Right cardiac atrium (tissue), 5 donors: Measurements from ENCODE around the gene KIAA0753. TPM values are rescaled to one million over a fixed set of nuclear protein-coding genes. Genes with fewer than 3 reads are reported as not detected.
A peak's percentile ranks its signal among the peaks of the same experiment; 100 is the strongest.
"Not testable (repeated sequence)": the region's sequence is repeated elsewhere in the genome, so short reads cannot be mapped to it uniquely, and the experiment has no call there.

Source experiments
- ATAC-seq, 2 donors: fragments of 200-7000 bp; cut with Tn5 transposase; one replicate each; pipeline versions ENCODE4 v1.8.0 to v1.9.1; 2020; ENCODE audit warnings: moderate library complexity in 2 of 2, mild to moderate bottlenecking in 1 of 2
- DNase-seq, 3 donors: peaks; one replicate each; pipeline ENCODE4 v3.0.0-alpha.2; 2020
- H3K27ac ChIP-seq: one replicate; pipeline ENCODE4 v1.5.1; 2013; ENCODE audit warnings: mild to moderate bottlenecking, low read length, control low read depth, moderate library complexity
- H3K27me3 ChIP-seq: one replicate; pipeline ENCODE4 v1.6.1; 2013; ENCODE audit not compliant: control insufficient read depth, insufficient read depth
- H3K4me1 ChIP-seq: one replicate; pipeline ENCODE4 v1.6.1; 2013; ENCODE audit warnings: low read length; ENCODE audit not compliant: control insufficient read depth, insufficient read depth
- H3K4me3 ChIP-seq: one replicate; pipeline ENCODE4 v1.5.1; 2013; ENCODE audit warnings: low read length, control low read depth
- H3K9me3 ChIP-seq: one replicate; pipeline ENCODE4 v1.6.1; 2013; ENCODE audit warnings: low read length; ENCODE audit not compliant: control insufficient read depth
- WGBS: extraction: QIAGEN DNeasy Blood & Tissue Kit; methylation state at CpG from one replicate; pipeline ENCODE4 v1.1.7; 2013; 5-methylcytosine and 5-hydroxymethylcytosine counted together
- intact Hi-C, 4 donors: fragments of 100-400 bp; cut with DNase I; formaldehyde crosslinking; loops; one replicate each; pipeline versions ENCODE4 v1.11.0 to v1.14.0; 2022 to 2023
- polyA plus RNA-seq: library from polyadenylated mRNA; stranded (reverse); fragments of 200-250 nt; gene quantifications from one replicate; pipeline ENCODE4 v1.2.3, GENCODE V29; 2013
- total RNA-seq, 4 donors: library from RNA; stranded (reverse); fragmentation: NEBNext Ultra II Directional; extraction: Animal tissue kit (Norgen Biotek cat#: 25700); gene quantifications; one replicate each; pipeline ENCODE4 v1.2.1, GENCODE V29; 2021
- donor health status: healthy with polysubstance abuse.
- donor health status: DM: no; HTN: yes; CAD: no.
- donor health status: DM: no; HTN: no; CAD: no.
- donor health status: DM: no; HTN: yes; CAD: no; lungs with severe emphysema.
- donor health status: DM: yes; HTN: yes; CAD: no.

KIAA0753 gene
- total and polyA plus RNA-seq, 5 donors = 2.9 to 9.0 (median 6.3) TPM

DNA sequence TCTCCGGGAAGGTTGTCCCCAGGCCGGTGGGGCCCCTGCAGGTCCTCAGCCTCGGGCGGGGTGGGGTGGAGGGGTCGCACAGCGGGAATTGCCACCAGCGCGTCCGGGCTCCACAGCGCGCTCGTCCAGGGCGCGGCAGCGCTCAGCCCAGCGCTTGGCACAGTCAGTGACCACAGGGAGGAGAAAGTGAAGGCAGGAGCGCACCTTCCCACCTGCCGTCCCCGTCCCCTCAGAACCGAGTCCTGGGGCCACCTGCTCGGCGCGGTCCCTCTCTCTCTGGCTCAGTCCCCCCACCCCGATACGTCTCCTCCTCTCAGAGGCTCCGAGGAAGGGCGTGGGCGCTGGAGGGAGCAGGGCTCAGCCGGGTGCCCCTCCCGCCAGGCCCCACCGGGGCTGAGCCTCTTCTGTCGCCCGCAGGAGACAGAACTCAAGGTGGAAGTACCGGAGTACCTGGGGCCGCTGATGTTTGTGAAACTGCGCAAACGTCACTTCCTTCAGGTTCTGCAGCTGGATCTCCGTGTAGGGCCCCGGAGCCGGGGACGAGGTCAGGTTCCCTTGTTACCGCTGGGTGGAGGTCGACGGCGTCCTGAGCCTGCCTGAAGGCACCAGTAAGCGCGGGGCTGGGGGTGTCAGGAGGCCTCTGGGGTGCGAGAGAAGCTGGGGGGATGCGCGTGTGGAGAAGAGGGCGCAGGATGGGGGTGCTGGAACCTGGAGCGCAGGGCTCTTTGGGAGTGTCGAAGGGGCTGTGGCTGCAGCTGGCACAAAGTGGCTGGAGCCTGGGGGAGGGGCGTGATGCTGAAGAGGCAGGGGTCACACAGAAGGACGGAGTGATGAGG is 16.5 kb upstream of the KIAA0753 start:
- 7% methylated on average over 53 of the region's 55 CpGs for WGBS
- ATAC-seq = peak in 1 of 2 donors; percentile 29
- DNase-seq, intact Hi-C loops, H3K9me3 ChIP-seq, H3K4me1 ChIP-seq, H3K27me3 ChIP-seq, H3K4me3 ChIP-seq, H3K27ac ChIP-seq: not testable (repeated sequence)

DNA sequence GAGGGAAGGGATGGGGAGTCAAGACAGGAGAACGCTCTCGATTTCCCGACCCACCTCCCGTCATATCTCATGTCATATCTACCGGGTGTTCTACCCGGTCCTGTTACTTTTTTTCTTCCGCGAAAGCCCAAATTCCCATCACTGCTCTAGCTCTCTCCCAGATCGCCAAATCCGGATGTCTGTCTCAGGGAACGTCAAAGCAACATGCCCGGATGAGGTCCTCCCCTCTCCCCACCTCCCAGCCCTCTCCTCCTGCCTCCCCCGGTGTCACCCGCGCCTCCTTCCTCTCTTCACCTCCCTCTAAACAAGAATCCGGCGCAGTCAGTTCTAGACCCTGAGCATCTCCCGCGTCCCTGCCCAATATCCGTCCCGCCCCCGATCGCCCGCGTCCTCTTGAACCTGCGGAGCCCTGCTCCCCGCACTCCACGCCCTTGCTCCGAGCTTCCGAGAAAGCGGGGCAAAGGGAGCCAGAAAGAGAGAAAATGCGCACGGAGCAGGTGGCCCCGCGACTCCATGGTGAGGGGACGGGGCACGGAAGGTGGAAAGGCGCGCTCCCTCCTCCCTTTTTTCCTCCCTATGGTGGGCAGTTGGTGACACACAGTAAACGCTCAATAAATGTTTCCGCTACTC is 15.3 kb upstream of the KIAA0753 start:
- H3K27ac ChIP-seq, intact Hi-C loops, H3K27me3 ChIP-seq, DNase-seq, H3K9me3 ChIP-seq, H3K4me1 ChIP-seq, ATAC-seq, H3K4me3 ChIP-seq: not testable (repeated sequence)
- 2% methylated on average over 36 of the region's 41 CpGs for WGBS

DNA sequence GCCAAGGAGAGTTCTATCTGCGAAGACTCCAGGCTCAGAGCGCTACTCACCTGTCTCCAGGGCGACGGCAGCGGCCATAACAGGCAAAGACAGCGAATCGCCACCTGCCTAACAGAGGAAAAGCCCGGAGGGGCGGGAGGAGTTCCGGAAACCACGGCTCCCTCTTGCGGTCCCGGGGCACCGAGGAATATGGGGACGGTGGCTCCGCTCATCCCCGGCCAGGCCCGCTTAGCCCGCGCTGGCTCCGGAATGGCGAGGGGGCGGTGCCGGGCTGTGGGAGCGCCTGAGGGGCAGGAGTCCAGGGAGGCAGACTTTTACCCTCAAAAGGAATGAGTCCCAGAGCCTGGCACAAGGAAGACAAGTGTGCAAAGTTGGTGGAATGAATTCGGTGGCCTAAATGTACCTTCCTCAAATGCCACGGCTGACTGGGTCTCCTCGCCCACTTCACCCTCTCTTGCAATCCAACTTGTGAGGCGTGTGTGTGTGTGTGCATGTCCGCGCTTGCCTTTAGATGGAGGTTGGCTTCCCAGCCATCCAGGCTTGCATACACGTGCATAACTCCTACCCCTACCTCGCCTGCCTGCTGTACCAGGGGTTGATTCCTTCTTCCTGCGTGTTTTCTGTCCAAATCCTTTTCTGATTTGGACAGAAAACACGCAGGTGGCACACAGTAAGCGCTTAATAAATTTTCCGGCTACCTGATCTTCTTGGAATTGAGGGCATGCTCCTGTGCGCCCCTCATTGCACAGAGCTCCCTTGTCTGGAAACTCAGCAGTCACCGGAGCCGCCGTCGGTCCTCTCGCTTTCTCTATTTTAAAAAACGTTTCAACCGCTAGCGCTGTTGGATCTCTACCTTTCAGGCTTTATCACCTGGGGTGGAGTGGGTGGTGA is 14.6 kb upstream of the KIAA0753 start:
- Histone ChIP-seq H3K4me3 (no peak overlapping the region), H3K27ac (no peak overlapping the region), H3K4me1 (peaks cover 4% of the 10 kb centered on the region), H3K9me3 (no peaks in the 10 kb centered on the region), H3K27me3 (no peaks in the 10 kb centered on the region)
- ATAC-seq (no peak), DNase-seq (peak in 2 of 3 donors; percentile 49 to 76)
- 21% methylated on average over 46 of the region's 46 CpGs for WGBS
- intact Hi-C loops = no loop called here

DNA sequence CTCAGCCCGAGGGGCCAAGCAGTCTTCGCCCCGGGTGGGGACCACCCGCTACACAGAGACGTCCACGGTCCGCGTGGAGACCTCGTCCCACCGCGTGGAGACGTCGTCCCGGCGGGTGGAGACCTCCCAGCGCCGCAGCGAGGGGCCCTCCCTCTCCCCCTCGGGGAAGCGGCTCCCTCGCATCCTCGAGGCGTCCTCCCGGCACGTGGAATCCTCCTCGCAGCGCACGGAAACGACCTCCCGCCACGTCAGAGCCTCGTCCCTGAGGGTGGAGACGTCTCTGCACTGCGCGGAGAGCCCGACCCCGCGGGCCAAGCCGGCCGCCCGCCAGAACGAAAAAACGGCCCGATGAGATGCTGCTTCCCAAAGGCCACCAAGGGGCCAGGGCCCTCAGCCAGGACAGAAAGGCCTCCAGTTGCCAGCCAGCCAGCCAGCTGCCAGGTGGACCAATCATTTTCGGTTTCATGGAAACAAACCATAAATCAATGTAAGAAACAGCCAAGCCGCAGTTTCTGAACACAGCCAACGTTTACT is 11.5 kb upstream of the KIAA0753 start:
- ATAC-seq (peak; percentile 50 to 53), DNase-seq (peak; percentile 48 to 79 (median 74))
- Histone ChIP-seq H3K9me3 (no peaks in the 10 kb centered on the region), H3K27me3 (no peaks in the 10 kb centered on the region), H3K4me3 (peak overlapping the region; percentile 93), H3K4me1 (peaks cover 4% of the 10 kb centered on the region), H3K27ac (no peak overlapping the region)
- intact Hi-C loops = no loop called here
- 14% methylated on average over 47 of the region's 47 CpGs for WGBS

DNA sequence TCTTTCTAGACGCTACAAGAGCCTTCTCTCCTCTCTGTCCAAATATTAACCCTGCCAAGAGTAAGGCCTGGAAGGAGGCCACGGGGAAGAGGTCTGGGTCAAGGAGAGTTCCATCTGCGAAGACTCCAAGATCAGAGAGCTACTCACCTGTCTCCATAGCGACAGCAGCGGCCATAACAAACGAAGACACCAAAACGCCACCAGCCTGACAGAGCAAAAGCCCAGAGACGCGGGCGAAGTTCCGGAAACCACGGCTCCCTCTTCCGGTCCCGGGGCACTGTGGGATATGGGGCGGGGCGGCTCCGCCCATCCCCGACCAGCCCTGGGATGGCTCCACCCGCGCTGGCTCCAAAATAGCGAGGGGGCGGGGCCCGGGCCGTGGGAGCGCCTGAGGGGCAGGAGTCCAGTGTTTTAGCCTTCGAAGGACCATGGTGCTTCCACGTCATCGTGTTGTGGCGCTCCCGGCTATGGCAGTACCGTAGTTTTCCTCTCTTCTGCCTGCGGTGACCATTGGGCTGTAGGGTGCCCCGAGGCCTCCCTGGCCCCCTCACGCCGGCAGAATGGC is 10.9 kb upstream of the KIAA0753 start, which contains the start of the genes C17orf100 and MED31:
Gene C17orf100, plus strand, starts transcription at position 409 of the 565 bp plus-strand sequence. Its CDS starts 152 bp downstream, at position 561.
Gene MED31, minus strand, starts transcription at position 252 of the 565 bp plus-strand sequence. Its CDS starts 77 bp downstream, at position 175.
- intact Hi-C loops = no loop called here
- peak; percentile 94 to 98 (median 98) for DNase-seq

DNA sequence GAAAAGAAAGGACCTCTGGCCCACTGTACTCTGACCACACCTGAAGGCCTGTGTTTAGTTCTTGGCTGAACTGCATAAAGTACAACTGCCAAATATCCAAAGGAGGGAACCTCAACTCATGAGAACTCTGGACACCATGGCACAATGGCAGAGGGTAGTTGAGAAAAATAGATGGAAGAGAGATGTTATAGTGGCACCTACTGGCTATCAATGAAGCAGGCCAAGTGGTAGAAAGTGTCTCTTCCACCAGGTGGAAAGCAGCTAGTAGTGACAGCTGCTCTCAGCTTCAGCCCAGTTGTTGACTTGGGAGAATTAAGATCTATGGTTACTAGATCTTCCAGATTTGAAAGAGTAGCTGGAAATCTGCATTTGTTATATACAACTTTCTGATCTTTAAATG is 7.7 kb upstream of the KIAA0753 start:
- no peak overlapping the region for H3K4me3 ChIP-seq
- intact Hi-C loops = no loop called here
- ATAC-seq (no peak), DNase-seq (no peak)
- peaks cover 4% of the 10 kb centered on the region for H3K4me1 ChIP-seq
- no peaks in the 10 kb centered on the region for H3K27me3 ChIP-seq
- H3K27ac ChIP-seq = no peak overlapping the region
- no peaks in the 10 kb centered on the region for H3K9me3 ChIP-seq

More for the DNA sequence above, 10.9 kb upstream of the KIAA0753 start, which contains the start of the genes C17orf100 and MED31:
- WGBS = 2% methylated on average over 35 of the region's 35 CpGs
- no peaks in the 10 kb centered on the region for H3K9me3 ChIP-seq
- no peaks in the 10 kb centered on the region for H3K27me3 ChIP-seq
- peak within 1 kb of the TSS; percentile 92 for H3K27ac ChIP-seq
- peak; percentile 99 for ATAC-seq
- peak within 1 kb of the TSS; percentile 93 for H3K4me3 ChIP-seq
- H3K4me1 ChIP-seq = peaks cover 4% of the 10 kb centered on the region

DNA sequence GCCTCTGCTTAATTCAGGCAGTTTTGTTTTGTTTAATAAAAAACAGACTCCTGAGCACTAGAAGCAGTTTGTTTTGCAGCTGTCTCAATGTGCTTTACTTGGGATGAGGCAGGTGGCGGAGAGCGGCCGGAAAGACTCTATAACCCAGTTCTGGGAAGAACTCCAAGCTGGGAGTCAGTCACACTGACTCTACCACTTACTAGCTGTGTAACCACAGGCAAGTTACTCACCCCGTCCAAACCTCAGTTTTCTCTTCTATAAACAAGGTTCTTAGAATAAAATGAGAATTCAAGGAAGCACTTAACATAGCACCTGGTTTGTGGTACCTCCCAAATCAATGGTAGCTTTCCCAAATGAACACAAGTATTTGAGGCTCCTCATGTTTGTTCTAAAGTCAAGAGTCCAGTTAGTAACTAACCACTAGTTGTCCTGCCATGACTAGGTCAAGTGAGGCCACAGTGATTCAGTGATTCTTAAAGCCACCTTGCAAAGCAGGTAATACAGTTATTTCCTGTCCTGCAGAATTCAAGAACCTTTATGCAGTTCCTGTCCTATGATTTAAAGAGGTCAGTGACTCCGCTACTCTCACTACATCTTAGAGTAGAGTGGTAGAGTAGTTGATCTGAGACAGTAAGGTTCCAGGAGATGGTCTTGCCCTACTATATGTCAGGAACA is 3.1 kb upstream of the KIAA0753 start:
- no peak overlapping the region for H3K4me3 ChIP-seq
- ATAC-seq (no peak), DNase-seq (no peak)
- intact Hi-C loops = no loop called here
- H3K27ac ChIP-seq = no peak overlapping the region
- H3K9me3 ChIP-seq = no peaks in the 10 kb centered on the region
- no peaks in the 10 kb centered on the region for H3K27me3 ChIP-seq
- WGBS = 83% methylated on average over 5 of the region's 5 CpGs
- H3K4me1 ChIP-seq = no peaks in the 10 kb centered on the region

DNA sequence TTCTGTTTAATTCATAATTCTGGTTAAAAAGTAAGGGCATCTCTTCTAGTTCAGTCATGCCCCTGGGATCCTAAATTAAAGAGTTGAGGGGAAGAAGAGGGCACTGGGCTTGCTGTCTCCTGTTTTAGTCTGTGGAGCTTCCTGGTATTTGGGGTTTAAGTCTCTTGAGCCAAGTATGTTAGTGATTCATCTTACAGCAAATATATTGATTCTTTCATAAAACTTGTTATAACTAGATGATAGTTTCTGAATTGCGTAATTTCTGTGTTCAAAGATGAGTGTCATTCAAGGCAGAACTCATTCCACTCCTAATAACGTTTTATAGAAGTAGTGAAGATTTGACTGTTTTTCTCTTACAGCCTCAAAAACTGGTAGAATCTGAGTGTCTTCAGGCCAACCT is 2.1 kb upstream of the KIAA0753 start:
- intact Hi-C loops = no loop called here
- H3K4me1 ChIP-seq = no peaks in the 10 kb centered on the region
- ATAC-seq = no peak
- 69% methylated on average over 2 of the region's 2 CpGs for WGBS
- H3K9me3 ChIP-seq = no peaks in the 10 kb centered on the region
- DNase-seq = no peak
- no peak overlapping the region for H3K27ac ChIP-seq
- no peaks in the 10 kb centered on the region for H3K27me3 ChIP-seq
- no peak overlapping the region for H3K4me3 ChIP-seq

DNA sequence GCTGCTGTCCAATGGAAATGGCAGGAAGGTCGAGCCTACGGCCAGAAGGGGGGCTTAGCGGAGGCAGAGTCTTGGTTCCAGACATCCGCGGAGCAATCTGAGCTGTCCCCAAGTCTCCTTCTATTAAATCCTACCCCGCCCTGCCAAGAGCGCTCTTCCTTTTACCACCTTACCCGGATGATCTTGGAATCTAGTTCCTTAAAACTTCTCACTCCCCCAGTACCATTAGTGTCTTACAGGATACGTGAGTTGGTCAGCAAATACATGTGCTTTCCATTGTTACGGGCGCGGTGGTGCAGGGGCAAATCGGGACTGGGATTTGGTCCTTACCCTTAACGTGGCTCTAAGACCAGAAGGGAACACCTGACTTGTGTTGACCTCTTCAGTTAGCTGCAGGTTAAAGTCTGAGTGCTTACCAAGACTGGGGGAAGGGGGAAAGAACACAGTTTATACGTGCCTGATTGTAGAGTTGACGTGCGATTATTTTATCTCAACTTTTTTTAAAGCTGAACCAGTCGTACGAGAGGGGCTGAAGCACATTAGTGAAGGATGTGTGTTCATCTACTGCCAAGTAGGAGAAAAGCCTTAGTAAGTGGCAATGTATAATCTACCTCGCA is 844 bp upstream of the KIAA0753 start:
- Histone ChIP-seq H3K4me3 (peak overlapping the region; percentile 96), H3K27ac (peak overlapping the region; percentile 81), H3K27me3 (no peaks in the 10 kb centered on the region), H3K9me3 (no peaks in the 10 kb centered on the region), H3K4me1 (no peaks in the 10 kb centered on the region)
- no peak for DNase-seq
- ATAC-seq = peak; percentile 5 to 36
- intact Hi-C loops = no loop called here
- 3% methylated on average over 20 of the region's 20 CpGs for WGBS
